ENCODE measurements around the gene PBRM1.
"Not testable (repeated sequence)": the region's sequence is repeated elsewhere in the genome, so short reads cannot be mapped to it uniquely, and the experiment has no call there.

The PBRM1 gene

DNA sequence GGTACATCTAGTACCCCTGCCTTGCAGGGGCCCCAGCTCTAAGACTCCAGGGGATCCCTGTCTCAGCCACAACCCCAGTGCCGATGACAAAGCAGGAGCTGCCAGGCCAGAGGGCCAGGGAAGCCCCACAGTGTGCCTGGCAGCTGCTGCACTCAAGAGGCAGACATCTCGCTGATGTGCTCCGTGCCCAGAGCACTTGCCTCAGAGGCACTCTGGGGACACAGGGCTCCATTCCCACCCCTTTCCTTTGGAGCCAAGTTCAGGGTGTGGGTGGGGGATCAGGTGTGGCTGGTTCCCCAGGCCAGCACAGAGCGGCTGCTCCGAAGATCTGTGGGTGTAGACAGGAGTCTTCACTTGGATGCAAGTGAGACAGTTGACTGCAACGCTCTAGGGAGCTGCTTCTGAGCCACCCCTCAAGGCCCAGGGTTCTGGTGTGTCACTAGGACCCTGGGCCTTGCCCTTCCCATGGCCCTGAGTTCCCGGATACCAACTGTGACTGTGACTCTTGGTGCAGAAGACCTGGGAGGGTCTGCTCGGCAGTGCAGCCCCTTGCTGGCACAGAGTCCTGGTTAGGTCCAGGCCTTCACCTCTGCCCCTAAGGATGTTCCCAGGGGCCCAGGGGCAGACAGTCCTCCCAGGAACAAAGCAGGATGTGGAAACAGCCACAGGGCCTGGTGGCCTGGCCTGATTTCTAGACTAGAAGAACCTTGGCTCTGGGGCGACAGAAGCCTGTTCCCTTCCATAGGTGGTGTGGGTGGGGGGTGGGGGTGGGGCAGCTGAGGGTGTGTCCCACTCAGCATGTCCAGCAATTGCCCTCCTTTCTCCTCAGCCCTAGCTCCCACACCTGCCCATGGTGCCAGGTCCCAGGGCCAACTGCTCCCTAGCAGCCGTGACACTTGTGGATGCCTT is 154.5 kb downstream of the PBRM1 start:
- Histone ChIP-seq H3K9me3 (replicated peaks in 1 of 11) (no peaks in the 10 kb centered on the region), H3K4me3 (peak overlapping the region; percentile 78 to 100 (median 97); a peak in 17 of 20 replicates), H3K36me3 (peaks cover 39 to 61% (median 51%) of the 10 kb centered on the region in 11 experiments), H3K4me2 (peak overlapping the region; percentile 87 to 100 (median 98)), H3K27me3 (no peaks in the 10 kb centered on the region), H4K20me1 (peaks cover 38 to 71% (median 65%) of the 10 kb centered on the region in 11 experiments), H3K4me1 (peaks cover 53 to 80% (median 60%) of the 10 kb centered on the region in 10 experiments), H3K27ac (peak overlapping the region; percentile 58 to 97 (median 92); a peak in 20 of 22 replicates), H3K9ac (peak overlapping the region; percentile 89 to 98 (median 95))
- no peak for TF ChIP-seq Cebpa-rat (IDR thresholded peaks at IDR 0.05)

DNA sequence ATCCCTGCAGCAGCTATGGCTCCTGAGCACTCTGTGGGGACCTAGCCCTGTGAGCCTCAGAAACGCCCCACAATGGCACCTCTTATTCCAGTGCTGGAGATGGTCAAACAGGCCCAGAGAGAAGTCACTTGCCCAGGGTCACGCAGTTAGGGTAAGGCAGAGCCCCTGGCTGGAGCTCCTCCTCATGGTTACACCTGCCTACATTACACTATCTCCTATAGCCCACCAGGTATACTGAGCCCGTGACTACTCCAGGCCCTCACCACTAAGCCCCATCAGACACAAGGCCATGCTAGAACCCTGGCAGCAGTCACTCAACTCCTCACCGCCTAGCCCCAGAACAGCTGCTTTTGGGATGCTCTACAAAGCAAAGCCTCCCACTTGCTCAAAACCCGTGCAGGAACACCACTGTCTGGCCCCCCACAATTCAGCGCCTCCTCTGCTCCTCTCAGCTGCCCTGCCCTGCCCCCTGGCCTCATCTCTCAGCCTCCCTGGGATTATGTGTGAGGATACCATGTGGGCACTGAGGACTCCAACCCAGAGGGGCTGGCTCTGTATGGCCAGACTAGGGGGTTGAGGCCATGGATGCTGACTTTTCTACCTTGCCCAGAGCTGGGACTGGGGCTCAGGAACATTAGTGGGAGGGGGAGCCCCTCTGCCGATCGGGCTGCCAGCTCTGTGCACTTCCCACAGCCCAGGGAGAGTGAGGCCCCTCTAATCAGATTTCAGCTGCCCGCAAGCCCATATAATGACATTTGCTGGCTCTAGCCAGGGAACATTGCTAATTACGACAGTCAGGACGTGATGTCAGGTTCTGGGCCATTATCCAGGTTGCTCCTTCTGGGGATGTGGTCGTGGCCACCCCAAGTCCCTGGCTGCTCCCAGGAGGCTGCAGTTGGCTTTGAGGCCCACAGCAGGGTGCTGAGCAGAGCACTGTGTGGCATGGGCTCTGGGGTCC is 156.1 kb downstream of the PBRM1 start:
- Histone ChIP-seq H4K20me1 (peaks cover 38 to 86% (median 77%) of the 10 kb centered on the region in 11 experiments), H3K4me3 (peak overlapping the region in 1 of 10 experiments; percentile 24; a peak in 1 of 20 replicates), H3K4me2 (peak overlapping the region; percentile 87 to 100 (median 98)), H3K4me1 (peaks cover 38 to 64% (median 45%) of the 10 kb centered on the region in 10 experiments), H3K27ac (peak overlapping the region in 9 of 11 experiments; percentile 9 to 97 (median 46); a peak in 15 of 22 replicates), H3K27me3 (no peaks in the 10 kb centered on the region), H3K9me3 (replicated peaks in 1 of 11) (no peaks in the 10 kb centered on the region), H3K36me3 (peaks cover 55 to 76% (median 66%) of the 10 kb centered on the region in 11 experiments), H3K9ac (peak overlapping the region; percentile 89 to 98 (median 95); a peak in 18 of 22 replicates)
- no peak for TF ChIP-seq Cebpa-rat (IDR thresholded peaks at IDR 0.05)

DNA sequence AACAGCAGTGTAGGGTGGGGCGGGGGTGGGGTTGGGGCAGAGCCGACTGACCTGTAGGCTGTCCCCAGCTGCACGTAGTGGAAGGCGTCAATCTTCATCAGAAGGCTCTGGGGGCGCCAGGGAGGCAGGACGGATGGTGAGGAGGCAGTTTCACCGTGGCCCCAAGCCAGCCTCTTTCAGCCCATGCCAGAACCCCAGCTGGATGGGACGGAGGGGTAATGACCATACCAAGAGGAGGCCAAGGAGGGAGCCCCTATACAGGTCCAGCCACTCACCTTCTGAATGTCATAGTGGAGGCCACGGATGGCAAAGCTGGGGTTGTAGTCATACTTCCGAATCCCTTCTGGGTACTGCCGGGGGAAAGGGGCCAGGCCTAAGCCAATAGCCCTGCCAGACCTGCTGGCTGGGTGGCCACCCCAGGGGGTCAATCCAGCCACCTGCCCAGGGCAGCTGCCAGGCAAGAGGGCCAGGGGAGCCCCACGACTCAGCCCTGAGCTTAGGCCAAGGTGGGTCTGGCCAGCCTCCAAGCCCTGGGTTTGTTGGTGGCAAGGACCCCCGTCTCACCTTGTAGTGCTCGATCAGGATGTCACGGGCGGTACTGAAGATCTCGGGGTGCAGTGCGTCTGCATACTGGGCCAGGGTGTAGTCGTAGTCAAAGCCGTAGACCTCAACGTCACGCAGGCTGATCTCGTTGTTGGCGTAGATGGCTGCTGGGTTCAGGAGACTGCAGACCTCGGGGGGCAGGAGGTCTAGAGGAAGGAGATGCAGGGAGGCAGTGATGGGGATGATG is 156.9 kb downstream of the PBRM1 start:
- no peaks in the 10 kb centered on the region for H3K9me3 ChIP-seq (replicated peaks in 1 of 11)
- no peak overlapping the region for H3K4me3 ChIP-seq
- H3K4me2 ChIP-seq = peak overlapping the region in 2 of 11 experiments; percentile 99 to 100; a peak in 1 of 22 replicates
- no peak for TF ChIP-seq Cebpa-rat (IDR thresholded peaks at IDR 0.05)
- H3K36me3 ChIP-seq = peaks cover 63 to 85% (median 75%) of the 10 kb centered on the region in 11 experiments
- H3K9ac ChIP-seq = peak overlapping the region in 5 of 11 experiments; percentile 1 to 98 (median 15); a peak in 6 of 22 replicates
- peaks cover 30 to 65% (median 37%) of the 10 kb centered on the region in 10 experiments for H3K4me1 ChIP-seq
- H3K27ac ChIP-seq = peak overlapping the region in 5 of 11 experiments; percentile 3 to 97 (median 40); a peak in 4 of 22 replicates
- H4K20me1 ChIP-seq = peaks cover 38 to 95% (median 86%) of the 10 kb centered on the region in 11 experiments
- no peaks in the 10 kb centered on the region for H3K27me3 ChIP-seq

DNA sequence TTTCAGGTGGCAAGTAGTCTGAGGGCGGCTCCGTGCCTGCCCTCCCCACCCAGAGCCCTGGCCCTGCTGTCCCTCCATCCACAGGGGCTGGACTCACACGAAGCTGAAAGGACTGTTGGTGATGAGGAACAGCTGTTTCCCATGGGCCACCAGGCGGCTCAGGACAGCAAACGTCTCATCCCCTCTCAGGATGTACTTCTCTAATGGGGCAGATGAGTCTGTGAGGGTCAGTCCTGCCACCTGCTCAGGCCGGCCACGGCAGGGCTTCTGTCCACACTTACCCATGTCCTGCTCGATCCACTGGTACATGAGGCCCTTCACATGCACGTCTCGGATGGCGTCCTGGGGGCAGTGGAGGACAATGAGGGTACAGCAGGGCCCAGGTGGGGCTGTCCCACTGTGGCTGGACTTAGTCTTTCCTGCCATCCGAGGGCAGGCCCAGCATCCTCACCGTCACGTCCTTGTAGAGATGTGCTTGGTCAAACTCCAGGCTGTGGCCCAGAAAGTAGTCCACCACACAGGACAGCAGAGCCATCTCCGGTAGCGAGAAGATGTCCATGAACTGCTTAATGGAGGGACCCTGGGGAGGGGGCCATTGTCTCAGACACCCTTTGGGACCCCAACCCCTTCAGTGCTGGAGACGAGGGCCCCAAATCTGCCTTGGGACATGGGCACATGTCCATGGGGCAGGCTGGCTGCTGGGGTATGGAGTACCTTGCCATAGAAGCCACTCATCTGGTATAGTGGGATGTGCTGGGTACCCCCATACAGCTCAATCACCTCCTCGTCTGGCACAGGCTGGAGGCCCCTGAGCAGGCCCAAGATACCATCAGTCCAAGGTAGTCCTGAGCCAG is 157.8 kb downstream of the PBRM1 start:
- H3K4me1 ChIP-seq = peaks cover 30 to 72% (median 37%) of the 10 kb centered on the region in 10 experiments
- no peak overlapping the region for H3K4me3 ChIP-seq
- H3K36me3 ChIP-seq = peaks cover 72 to 93% (median 83%) of the 10 kb centered on the region in 11 experiments
- H3K27me3 ChIP-seq = no peaks in the 10 kb centered on the region
- peak overlapping the region in 5 of 11 experiments; percentile 16 to 36 (median 30); a peak in 3 of 22 replicates for H3K27ac ChIP-seq
- H3K9ac ChIP-seq = peak overlapping the region in 2 of 11 experiments; percentile 17 to 29; a peak in 3 of 22 replicates
- H4K20me1 ChIP-seq = peaks cover 35 to 100% (median 90%) of the 10 kb centered on the region in 11 experiments
- no peak for TF ChIP-seq Cebpa-rat (IDR thresholded peaks at IDR 0.05)
- no peaks in the 10 kb centered on the region for H3K9me3 ChIP-seq (replicated peaks in 1 of 11)
- H3K4me2 ChIP-seq = no peak overlapping the region

DNA sequence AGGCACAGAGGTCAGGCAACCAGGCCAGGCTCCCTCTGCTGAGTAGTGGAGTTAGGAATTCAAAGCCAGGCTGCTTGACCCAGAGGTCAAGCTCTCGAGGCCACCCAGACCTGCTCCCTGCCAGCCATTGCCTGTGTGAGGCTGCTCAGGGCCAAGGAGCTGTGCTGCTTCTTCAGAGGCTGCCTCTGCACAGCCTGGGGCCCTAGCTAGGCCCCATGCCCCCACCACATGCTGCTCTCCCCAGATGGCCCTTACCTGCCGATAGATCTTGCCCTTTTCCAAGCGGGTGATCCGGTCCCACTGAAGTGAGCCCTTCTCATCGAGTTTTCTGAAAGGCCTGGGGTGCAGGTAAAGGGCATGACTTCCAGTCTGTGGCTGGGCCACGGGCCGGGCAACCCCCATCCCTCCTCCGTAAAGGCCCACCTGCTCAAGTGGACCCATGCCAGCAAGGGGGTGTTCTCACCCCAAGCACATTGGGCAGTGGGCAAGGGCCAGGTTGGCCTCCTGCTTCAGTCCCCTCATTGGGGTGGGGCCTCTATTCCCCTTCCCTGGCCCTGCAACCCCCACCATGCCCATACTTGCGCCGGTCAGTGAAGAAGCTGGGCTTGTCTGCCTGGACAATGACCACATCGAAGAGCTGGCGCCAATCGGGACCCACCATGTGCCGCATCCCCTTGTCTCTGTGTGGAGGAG is 158.5 kb downstream of the PBRM1 start:
- no peaks in the 10 kb centered on the region for H3K27me3 ChIP-seq
- peaks cover 28 to 100% (median 95%) of the 10 kb centered on the region in 11 experiments for H4K20me1 ChIP-seq
- H3K9ac ChIP-seq = peak overlapping the region in 7 of 11 experiments; percentile 8 to 42 (median 15); a peak in 5 of 22 replicates
- no peak for TF ChIP-seq Cebpa-rat (IDR thresholded peaks at IDR 0.05)
- H3K4me3 ChIP-seq = no peak overlapping the region
- no peak overlapping the region for H3K4me2 ChIP-seq
- no peaks in the 10 kb centered on the region for H3K9me3 ChIP-seq (replicated peaks in 1 of 11)
- peaks cover 25 to 67% (median 33%) of the 10 kb centered on the region in 10 experiments for H3K4me1 ChIP-seq
- H3K36me3 ChIP-seq = peaks cover 77 to 100% (median 87%) of the 10 kb centered on the region in 11 experiments
- peak overlapping the region in 5 of 11 experiments; percentile 18 to 36 (median 30); a peak in 8 of 22 replicates for H3K27ac ChIP-seq

DNA sequence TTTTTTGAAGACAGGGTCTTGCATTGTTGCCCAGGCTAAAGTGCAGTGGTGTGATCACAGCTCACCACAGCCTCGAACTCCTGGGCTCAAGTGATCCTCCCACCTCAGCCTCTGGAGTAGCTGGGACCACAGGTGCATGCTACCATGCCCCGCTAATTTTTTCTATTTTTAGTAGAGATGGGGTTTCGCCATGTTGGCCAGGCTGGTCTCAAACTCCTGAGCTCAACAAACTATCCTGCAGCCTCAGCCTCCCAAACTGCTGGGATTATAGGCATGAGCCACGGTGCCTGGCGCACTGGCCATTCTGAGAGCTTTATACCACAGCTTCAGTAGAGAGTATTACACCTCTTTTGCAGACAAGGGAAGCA is 159.1 kb downstream of the PBRM1 start:
- H3K4me3 ChIP-seq; H3K9me3 ChIP-seq (replicated peaks in 1 of 11); H3K4me2 ChIP-seq; H3K27me3 ChIP-seq: not testable (repeated sequence)
- Histone ChIP-seq H3K27ac (peak overlapping the region in 4 of 11 experiments; percentile 10 to 36 (median 31); a peak in 4 of 22 replicates), H3K4me1 (peaks cover 20 to 62% (median 28%) of the 10 kb centered on the region in 10 experiments), H4K20me1 (peaks cover 23 to 100% (median 95%) of the 10 kb centered on the region in 11 experiments), H3K9ac (peak overlapping the region in 5 of 11 experiments; percentile 8 to 42 (median 15); a peak in 2 of 22 replicates), H3K36me3 (peaks cover 77 to 100% (median 90%) of the 10 kb centered on the region in 11 experiments)

Data from BLaER1 treated with 17β-estradiol and CSF1 and Interleukin-3, amounts not matched to agents 10 nM and 100 nM (cell line).